ENCODE data around the gene LPAR1. TPM values are rescaled to one million over a fixed set of nuclear protein-coding genes. Genes with fewer than 3 reads are reported as not detected.

The LPAR1 gene
- total RNA-seq, 4 donors from 2014 or later, result 51.1 to 123 (median 72.1) TPM

DNA sequence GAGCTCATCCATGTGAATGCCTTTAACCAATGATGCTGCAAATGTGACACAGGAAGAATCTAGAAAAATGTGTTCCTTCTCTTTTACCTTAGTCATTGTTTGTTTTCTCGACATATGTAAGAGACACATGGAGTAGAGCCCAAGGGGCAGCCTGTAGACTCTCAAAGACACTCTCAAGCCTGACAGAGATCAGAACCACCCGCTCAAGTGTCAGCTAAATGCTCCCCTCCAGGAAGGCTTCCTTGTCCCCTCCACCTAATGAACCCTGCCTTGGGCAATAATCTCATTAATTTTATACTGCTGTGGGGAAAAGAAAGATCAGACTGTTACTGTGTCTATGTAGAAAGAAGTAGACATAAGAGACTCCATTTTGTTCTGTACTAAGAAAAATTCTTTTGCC is 212.3 kb downstream of the LPAR1 start:
- TF ChIP-seq, protein P1, sequence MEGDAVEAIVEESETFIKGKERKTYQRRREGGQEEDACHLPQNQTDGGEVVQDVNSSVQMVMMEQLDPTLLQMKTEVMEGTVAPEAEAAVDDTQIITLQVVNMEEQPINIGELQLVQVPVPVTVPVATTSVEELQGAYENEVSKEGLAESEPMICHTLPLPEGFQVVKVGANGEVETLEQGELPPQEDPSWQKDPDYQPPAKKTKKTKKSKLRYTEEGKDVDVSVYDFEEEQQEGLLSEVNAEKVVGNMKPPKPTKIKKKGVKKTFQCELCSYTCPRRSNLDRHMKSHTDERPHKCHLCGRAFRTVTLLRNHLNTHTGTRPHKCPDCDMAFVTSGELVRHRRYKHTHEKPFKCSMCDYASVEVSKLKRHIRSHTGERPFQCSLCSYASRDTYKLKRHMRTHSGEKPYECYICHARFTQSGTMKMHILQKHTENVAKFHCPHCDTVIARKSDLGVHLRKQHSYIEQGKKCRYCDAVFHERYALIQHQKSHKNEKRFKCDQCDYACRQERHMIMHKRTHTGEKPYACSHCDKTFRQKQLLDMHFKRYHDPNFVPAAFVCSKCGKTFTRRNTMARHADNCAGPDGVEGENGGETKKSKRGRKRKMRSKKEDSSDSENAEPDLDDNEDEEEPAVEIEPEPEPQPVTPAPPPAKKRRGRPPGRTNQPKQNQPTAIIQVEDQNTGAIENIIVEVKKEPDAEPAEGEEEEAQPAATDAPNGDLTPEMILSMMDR (IDR thresholded peaks at IDR 0.05; ENCODE audit: low read depth), result no peak

Small RNA genes lying within 50 kb of the gene (small RNA-seq; reads per million reads assigned to genes)
- gene RF00019 (0.49 reads per million), gene RNU6-432P (not detected)

Measured in subcutaneous adipose tissue (tissue), 4 donors.